Heart left ventricle (tissue), 16 donors: Measurements from ENCODE around the gene ADA. TPM values are rescaled to one million over a fixed set of nuclear protein-coding genes. Genes with fewer than 3 reads are reported as not detected.

Experiments used
- ATAC-seq, 4 donors: fragments of 200-7000 bp; cut with Tn5 transposase; one replicate each; pipeline ENCODE4 v1.9.1; 2020 to 2022; ENCODE audit warnings: moderate library complexity in 4 of 4, mild to moderate bottlenecking in 3 of 4, moderate number of reproducible peaks in 1 of 4
- DNase-seq, 5 donors: peaks; one replicate each; pipeline ENCODE4 v3.0.0-alpha.2; 2020
- H3K27ac ChIP-seq, 12 donors: fragments of 200-600 bp; sonication (generic) in 4 of 12; one replicate each; pipeline versions ENCODE4 v1.5.0 to v1.8.0; 2016 to 2022; ENCODE audit warnings: mild to moderate bottlenecking in 2 of 12
- H3K27me3 ChIP-seq, 9 donors: fragments of 200-600 bp; sonication (generic) in 2 of 9; one replicate each; pipeline versions ENCODE4 v1.5.1 to v1.8.0; 2016 to 2022; ENCODE audit warnings: mild to moderate bottlenecking in 3 of 9
- H3K36me3 ChIP-seq, 9 donors: fragments of 200-600 bp; sonication (generic) in 2 of 9; one replicate each; pipeline versions ENCODE4 v1.5.0 to v1.8.0; 2018 to 2022; ENCODE audit warnings: mild to moderate bottlenecking in 2 of 9
- H3K4me1 ChIP-seq, 12 donors: fragments of 200-600 bp; sonication (generic) in 4 of 12; one replicate each; pipeline versions ENCODE4 v1.5.0 to v1.8.0; 2016 to 2022; ENCODE audit warnings: mild to moderate bottlenecking in 3 of 12
- H3K4me3 ChIP-seq, 12 donors: fragments of 200-600 bp; sonication (generic) in 4 of 12; one replicate each; pipeline versions ENCODE4 v1.5.0 to v1.8.0; 2017 to 2022; ENCODE audit warnings: mild to moderate bottlenecking in 9 of 12, moderate library complexity in 4 of 12
- H3K9me3 ChIP-seq, 12 donors: fragments of 200-600 bp; sonication (generic) in 4 of 12; one replicate each; pipeline versions ENCODE4 v1.5.0 to v1.8.0; 2016 to 2022; ENCODE audit warnings: mild to moderate bottlenecking in 1 of 12
- POLR2A ChIP-seq, 2 donors: fragments of 450-650 bp; IDR thresholded peaks; one replicate each; pipeline ENCODE4 v1.6.1; 2017; ENCODE audit warnings: antibody characterized with exemption in 2 of 2, mild to moderate bottlenecking in 2 of 2, moderate library complexity in 2 of 2
- WGBS, 4 donors: extraction: QIAGEN DNeasy Blood & Tissue Kit in 2 of 4; methylation state at CpG; one replicate each; pipeline versions ENCODE4 v1.1.5 to v1.1.7; 2013 to 2018; 5-methylcytosine and 5-hydroxymethylcytosine counted together
- intact Hi-C, 10 donors: fragments of 100-400 bp; cut with DNase I; formaldehyde crosslinking; loops; one replicate each; pipeline versions ENCODE4 v1.11.1 to v1.14.2; 2022
- polyA plus RNA-seq, 2 donors: library from polyadenylated mRNA; stranded (reverse); fragments of 200-250 nt; gene quantifications; one replicate each; pipeline ENCODE4 v1.2.3, GENCODE V29; 2013
- total RNA-seq, 9 donors: library from RNA; depleted of rRNA in 2 of 9; stranded (reverse); fragments of >200 nt in 2 of 9; fragmentation: NEBNext Ultra II Directional in 3 of 9; extraction: Animal tissue kit (Norgen Biotek cat#: 25700) in 3 of 9; gene quantifications; one replicate each; pipeline versions ENCODE4 v1.1.0 to v1.2.4, GENCODE V29; 2016 to 2023
- TF ChIP-seq, protein P1 (sequence below), 12 donors: fragments of 200-600 bp; sonication (generic) in 4 of 12; IDR thresholded peaks; one replicate each; pipeline versions ENCODE4 v1.5.0 to v1.8.0; 2018 to 2022; ENCODE audit warnings: antibody characterized with exemption in 12 of 12, mild to moderate bottlenecking in 5 of 12
- donor health status: ischemic (EF 13 %, LVEDD 7.1; RV severe dilation, severe dysfunction).
- donor health status: healthy with polysubstance abuse.
- donor health status: DM: no; HTN: yes; CAD: no.
- donor health status: DM: no; HTN: no; CAD: no.
- donor health status: ischemic (EF 25% LVEDD 6.9; RV normal size, moderate dysfunction).
- donor health status: ischemic (EF 25% LVEDD 5.7; RV mildly dilated, moderate dysfunction).
- donor health status: healthy.
- donor health status: DM: yes; HTN: yes; CAD: no.
- donor health status: ischemic (EF 35%, LVEDD 5.7; RV mildly dilated, moderate dysfunction).
- donor health status: nonischemic (EF 11% LVEDD 7.7; RV severe dilation, severe dysfunction).
- donor health status: DM: yes; HTN: yes; CAD: no.
- donor health status: PGD.
- donor health status: ischemic (EF 29% LVEDD 5.4; RV normal size, mild dysfunction).
- donor health status: nonischemic (EF 23%, LVEDD 6.1; RV moderate dilation, normal function).

ADA gene
- total and polyA plus RNA-seq, 11 donors: 2.5 to 11.5 (median 6.4) TPM

DNA sequence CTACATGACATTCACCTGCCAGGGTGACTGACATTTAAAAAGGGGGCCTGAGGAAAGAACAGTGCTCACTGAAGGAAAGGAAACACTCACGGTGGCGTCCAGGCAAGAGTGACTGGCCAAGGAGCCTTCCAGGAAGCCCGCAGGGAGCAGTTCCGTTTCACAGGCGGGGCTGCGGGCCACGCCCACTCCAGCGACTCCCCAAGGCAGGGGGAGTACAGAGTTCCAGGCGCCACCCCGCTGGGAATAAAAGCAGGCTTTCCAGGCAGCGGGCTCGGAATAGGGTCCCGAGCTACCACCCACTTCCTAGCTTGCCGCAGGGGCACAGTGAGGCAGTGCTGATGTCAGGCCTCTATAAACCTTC is 34.9 kb downstream of the ADA start:
- 32 to 54% (median 40%) methylated on average over 7 to 14 of the region's 14 CpGs for WGBS, 4 donors
- intact Hi-C loops: loop anchor here in 8 of 10 donors (5.0 to 10.0 kb wide), 8 partner anchors 36 to 402 kb away; partner anchors contain the start of genes OSER1 (in 2 of the 8), TTPAL (in 2 of the 8), ADA (in 1 of the 8) and FITM2 (in 1 of the 8)
- H3K36me3 ChIP-seq: peaks cover 0 to 89% (median 75%) of the 10 kb centered on the region in 9 donors
- H3K27ac ChIP-seq: peak overlapping the region in 11 of 12 donors; percentile 60 to 86 (median 76)
- TF ChIP-seq, protein P1, sequence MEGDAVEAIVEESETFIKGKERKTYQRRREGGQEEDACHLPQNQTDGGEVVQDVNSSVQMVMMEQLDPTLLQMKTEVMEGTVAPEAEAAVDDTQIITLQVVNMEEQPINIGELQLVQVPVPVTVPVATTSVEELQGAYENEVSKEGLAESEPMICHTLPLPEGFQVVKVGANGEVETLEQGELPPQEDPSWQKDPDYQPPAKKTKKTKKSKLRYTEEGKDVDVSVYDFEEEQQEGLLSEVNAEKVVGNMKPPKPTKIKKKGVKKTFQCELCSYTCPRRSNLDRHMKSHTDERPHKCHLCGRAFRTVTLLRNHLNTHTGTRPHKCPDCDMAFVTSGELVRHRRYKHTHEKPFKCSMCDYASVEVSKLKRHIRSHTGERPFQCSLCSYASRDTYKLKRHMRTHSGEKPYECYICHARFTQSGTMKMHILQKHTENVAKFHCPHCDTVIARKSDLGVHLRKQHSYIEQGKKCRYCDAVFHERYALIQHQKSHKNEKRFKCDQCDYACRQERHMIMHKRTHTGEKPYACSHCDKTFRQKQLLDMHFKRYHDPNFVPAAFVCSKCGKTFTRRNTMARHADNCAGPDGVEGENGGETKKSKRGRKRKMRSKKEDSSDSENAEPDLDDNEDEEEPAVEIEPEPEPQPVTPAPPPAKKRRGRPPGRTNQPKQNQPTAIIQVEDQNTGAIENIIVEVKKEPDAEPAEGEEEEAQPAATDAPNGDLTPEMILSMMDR (IDR thresholded peaks at IDR 0.05): no peak
- TF ChIP-seq POLR2A (IDR thresholded peaks at IDR 0.05): no peak
- H3K4me3 ChIP-seq: no peak overlapping the region
- DNase-seq (peak; percentile 70 to 81 (median 76)), ATAC-seq (peak in 3 of 4 donors; percentile 33 to 59 (median 45))
- peaks cover 13 to 69% (median 43%) of the 10 kb centered on the region in 12 donors for H3K4me1 ChIP-seq
- no peaks in the 10 kb centered on the region for H3K9me3 ChIP-seq
- no peaks in the 10 kb centered on the region for H3K27me3 ChIP-seq

GRCh38 chr20:44615876-44616603 is 35.5 kb downstream of the ADA start:
- WGBS, 4 donors: 64 to 75% (median 71%) methylated on average over 14 of the region's 14 CpGs
- ATAC-seq: peak in 3 of 4 donors; percentile 1 to 7 (median 4)
- Histone ChIP-seq H3K4me1 (peaks cover 13 to 74% (median 44%) of the 10 kb centered on the region in 12 donors), H3K4me3 (no peak overlapping the region), H3K27ac (peak overlapping the region; percentile 55 to 86 (median 74)), H3K36me3 (peaks cover 0 to 86% (median 71%) of the 10 kb centered on the region in 9 donors), H3K9me3 (no peaks in the 10 kb centered on the region), H3K27me3 (no peaks in the 10 kb centered on the region)
- TF ChIP-seq, protein P1 (IDR thresholded peaks at IDR 0.05): no peak
- TF ChIP-seq POLR2A (IDR thresholded peaks at IDR 0.05): no peak
- DNase-seq: peak in 1 of 5 donors; percentile 57
- intact Hi-C loops: loop anchor here in 8 of 10 donors (1.0 to 10.0 kb wide), 9 partner anchors 36 to 401 kb away; partner anchors contain the start of genes OSER1 (in 2 of the 8), TTPAL (in 2 of the 8), ADA (in 1 of the 8) and FITM2 (in 1 of the 8)

DNA sequence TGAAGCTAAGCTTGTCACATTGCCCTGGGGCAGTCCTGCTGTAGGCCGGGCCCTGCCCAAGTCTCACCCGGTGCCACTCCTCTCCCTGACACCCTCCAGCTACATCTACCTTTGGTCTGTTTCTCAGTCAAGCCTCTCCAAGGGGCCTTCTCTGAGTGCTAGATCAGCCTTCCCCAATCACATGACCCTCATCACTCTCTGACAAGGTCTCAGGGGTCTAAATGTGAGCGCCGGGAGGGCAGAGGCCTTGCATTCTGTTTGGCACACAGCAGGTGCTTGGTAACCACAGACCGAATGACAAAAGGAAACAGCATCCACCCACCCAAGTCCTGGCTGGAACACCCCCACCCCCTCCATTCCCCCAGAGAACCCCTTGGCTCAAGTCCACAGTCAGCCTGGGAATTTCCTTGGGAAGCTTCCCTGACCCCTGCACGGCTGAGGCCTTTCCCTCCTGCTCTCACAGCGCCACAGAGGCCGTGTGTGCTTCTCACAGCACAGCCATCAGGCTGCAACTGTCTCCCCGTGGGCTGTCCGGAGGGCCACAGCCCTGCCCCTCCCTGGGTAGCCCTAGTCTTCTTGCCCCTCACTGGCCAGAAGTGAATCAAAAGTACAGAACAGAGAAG is 36.2 kb downstream of the ADA start:
- H3K36me3 ChIP-seq: peaks cover 0 to 78% (median 64%) of the 10 kb centered on the region in 9 donors
- no peaks in the 10 kb centered on the region for H3K9me3 ChIP-seq
- H3K4me3 ChIP-seq: no peak overlapping the region
- peak overlapping the region; percentile 55 to 86 (median 74) for H3K27ac ChIP-seq
- DNase-seq (peak in 4 of 5 donors; percentile 53 to 67 (median 66)), ATAC-seq (peak; percentile 4 to 58 (median 28))
- WGBS, 4 donors: 27 to 46% (median 41%) methylated on average over 10 of the region's 10 CpGs
- TF ChIP-seq, protein P1 (IDR thresholded peaks at IDR 0.05): peak in 1 of 12 donors; percentile 11
- no peak for TF ChIP-seq POLR2A (IDR thresholded peaks at IDR 0.05)
- H3K4me1 ChIP-seq: peaks cover 13 to 82% (median 51%) of the 10 kb centered on the region in 12 donors
- H3K27me3 ChIP-seq: no peaks in the 10 kb centered on the region
- intact Hi-C loops: loop anchor here in 8 of 10 donors (1.0 to 10.0 kb wide), 9 partner anchors 37 to 400 kb away; partner anchors contain the start of genes OSER1 (in 2 of the 8), TTPAL (in 2 of the 8), ADA (in 1 of the 8) and FITM2 (in 1 of the 8)
